Measurements from ENCODE around the gene COQ8A.
"Not testable (repeated sequence)": the region's sequence is repeated elsewhere in the genome, so short reads cannot be mapped to it uniquely, and the experiment has no call there.

Gene COQ8A

GRCh38 chr1:226929260-226930111 lies 10.6 kb upstream of the COQ8A start:
- DNase-seq, result not testable (repeated sequence)

- no peak for DNase-seq
Observed at GRCh38 chr1:226934483-226935237, 5.4 kb upstream of the COQ8A start.

DNA sequence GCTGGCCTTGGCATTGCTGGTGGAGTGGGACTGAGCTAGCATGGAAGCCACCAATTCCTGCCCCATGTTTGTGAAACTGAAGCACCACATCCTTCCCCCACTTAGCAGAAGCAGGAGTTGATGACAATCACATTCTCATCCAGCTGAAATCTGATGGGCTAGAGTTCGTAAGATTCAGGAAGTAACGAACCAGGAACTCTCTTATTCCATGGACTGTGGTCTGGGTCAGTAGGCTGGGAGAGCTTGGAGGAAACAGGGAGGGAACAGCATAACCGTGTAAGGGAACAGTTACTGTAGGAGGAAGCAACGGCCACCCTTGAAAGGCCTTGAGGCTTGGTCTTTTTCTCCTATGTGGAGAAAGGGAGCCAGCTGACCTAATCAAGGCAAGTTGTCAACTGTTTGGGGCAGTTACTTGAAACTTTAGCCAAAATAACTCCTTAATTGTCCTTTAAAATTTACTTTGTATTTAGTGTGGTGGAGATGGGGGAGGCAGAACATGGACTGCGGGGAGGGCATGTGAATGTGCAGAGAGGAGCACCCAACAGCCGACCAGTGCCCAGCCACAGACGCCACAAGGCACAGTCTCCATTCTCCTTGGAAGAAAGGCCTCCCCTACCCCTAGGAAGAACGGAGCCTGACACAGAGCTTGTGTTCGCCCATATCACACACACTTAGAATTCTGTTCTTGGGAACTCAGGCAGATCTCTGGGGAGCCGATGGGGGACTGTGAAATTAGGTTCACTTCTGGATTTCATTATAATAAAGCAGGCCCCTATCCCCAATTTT lies 2.0 kb upstream of the COQ8A start:
- DNase-seq, result no peak

GRCh38 chr1:226938903-226939437 lies 1.1 kb upstream of the COQ8A start:
- no peak for DNase-seq

DNA sequence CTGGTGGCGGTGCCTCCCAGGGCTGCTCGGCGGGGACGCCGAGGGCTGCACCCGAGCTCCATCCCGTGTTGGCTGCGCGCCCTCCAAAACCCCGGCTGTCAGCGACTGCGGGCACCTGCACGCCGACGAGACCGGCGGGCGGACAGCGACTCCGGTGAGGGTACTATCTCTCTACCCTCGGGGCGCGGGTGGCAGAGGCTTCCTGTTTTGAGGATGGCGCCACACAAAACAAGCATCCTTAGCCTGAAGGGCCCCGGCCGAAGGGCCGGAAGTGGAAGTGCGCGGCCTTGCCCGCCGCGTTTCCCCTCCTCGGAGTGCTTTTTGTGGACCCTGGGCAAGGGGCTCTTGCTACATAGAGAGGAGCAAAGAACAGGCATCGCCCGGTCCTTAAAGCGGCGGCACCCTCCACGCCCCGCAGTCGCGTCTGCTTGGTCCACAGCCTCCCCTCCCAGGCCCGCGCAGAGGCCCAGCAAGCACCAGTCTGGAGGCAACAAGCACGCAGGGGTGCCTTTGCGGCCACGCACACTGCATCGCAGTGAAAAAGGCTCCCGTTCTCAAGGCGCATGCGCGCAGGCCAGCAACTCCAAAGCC lies 561 bp upstream of the COQ8A start:
- peak; percentile 39 for DNase-seq

DNA sequence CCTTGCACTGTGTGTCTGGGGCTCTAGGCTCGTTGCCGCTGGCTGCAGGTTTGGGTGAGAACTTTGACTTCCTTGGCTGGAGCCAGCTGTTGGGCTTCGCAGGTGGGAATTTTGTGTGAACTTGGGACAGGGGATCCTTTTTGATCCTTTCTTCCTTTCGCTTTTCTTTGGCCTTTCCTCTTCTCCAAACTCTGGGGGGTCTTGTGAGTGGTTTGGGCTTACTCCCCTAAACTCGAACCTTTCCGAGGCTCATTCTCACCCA lies 643 bp downstream of the COQ8A start:
- no peak for DNase-seq

DNA sequence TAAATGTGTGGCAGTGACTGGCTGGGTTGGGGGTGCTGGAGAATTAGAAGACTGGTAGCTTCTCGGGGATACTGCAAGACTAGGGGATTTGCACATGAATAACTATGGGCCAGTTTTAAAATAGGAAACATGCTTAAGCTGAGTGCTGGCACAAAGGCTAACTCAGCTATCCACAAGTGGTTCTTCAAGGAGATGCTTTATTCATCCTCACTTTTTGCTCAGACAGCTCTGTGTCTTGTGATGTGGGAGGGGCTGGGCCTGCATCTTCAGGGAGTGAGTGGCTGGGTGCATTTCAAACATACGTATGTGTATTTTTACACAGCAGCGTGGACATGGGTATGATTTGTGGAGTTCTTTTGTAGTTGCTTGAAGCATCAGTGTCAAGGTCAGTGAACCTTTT lies 2.3 kb downstream of the COQ8A start:
- no peak for DNase-seq

GRCh38 chr1:226943156-226943555 lies 3.1 kb downstream of the COQ8A start:
- DNase-seq, result no peak

DNA sequence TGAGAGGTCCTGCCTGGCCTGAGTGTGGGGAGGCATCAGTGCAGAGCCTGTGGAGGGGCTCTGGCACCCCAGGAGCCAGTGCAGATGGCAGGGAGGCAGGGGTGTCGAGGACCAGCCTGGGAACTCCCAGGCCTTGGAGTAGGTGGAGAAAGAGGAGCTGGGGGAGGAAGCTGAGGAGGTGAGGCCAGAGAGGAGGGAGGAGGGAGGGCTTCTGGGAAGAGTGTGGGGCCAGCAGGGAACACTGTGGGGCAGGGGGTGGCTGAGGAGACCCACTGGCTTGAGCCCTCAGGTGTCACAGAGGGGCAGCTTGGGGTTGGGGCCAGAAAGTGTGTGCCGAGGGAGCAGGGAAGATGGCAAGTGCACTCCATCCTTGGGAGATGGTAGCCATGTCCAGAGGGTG lies 3.8 kb downstream of the COQ8A start:
- no peak for DNase-seq

GRCh38 chr1:226945106-226945857 lies 5.2 kb downstream of the COQ8A start:
- no peak for DNase-seq

GRCh38 chr1:226945858-226946245 lies 5.8 kb downstream of the COQ8A start:
- DNase-seq, result no peak

DNA sequence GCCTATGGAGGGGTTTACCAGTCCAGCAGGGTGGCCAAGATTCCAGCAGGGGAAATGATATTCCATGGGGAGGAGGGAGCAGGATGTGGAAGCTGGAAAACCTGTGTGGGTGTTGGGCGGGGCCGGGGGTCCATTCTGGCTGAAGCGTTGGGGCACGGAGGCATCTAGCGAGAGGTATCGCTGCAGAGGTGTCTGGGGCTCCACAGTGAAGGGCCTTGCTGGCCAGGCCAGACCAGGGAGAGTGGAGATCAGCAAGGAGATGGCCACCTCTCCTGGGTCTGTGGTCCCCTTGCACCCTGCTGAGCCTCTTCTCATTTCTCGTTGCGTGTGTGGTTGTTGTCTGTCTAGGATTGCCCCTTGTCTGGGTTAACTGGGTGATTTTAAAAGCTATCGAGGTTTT lies 6.2 kb downstream of the COQ8A start:
- no peak for DNase-seq

GRCh38 chr1:226946841-226947240 lies 6.7 kb downstream of the COQ8A start:
- DNase-seq, result no peak

DNA sequence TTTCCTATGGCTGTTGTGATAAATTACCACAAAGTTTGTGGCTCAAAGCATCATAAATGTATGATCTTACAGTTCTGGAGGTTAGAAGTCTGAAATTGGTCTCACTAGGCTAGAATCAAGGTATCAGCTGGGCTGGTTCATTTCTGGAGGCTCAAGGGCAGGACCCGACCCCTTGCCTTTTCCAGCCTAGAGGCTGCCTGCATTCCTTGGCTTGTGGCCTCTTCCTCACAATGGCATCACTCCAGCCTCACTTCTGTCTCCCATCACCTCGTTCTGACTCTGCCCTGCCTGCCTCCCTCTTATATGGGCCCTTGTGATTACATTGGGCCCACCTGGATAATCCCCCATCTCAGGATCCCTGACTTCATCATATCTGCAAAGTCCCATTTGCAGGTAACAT lies 8.0 kb downstream of the COQ8A start:
- no peak for DNase-seq

DNA sequence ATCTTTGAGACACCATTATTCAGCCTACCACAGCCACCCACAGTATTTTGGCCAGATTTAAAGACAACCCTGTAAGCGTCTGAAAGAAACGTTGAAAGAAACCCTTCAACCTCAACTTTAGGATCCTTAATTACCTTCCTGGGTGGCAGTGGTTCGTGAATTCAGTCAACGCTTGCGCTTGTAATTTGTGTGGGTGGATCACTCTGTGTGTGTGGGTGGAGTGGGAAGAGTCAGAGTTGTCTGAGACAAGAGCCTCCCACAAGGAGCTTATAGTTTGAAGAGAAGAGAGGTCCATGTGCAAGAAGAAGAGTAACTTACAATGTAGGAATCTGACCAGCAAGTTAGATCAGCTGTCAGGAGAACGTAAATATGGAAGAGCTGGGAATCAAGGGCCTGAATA lies 8.4 kb downstream of the COQ8A start:
- no peak for DNase-seq

GRCh38 chr1:226948996-226949395 lies 8.9 kb downstream of the COQ8A start:
- no peak for DNase-seq

GRCh38 chr1:226949401-226949800 lies 9.3 kb downstream of the COQ8A start:
- no peak for DNase-seq

GRCh38 chr1:226950316-226950715 lies 10.2 kb downstream of the COQ8A start:
- DNase-seq, result no peak

- DNase-seq, result no peak
Observed at GRCh38 chr1:226950871-226951270, 10.8 kb downstream of the COQ8A start.

GRCh38 chr1:226951286-226952117 lies 11.4 kb downstream of the COQ8A start:
- DNase-seq, result no peak

DNA sequence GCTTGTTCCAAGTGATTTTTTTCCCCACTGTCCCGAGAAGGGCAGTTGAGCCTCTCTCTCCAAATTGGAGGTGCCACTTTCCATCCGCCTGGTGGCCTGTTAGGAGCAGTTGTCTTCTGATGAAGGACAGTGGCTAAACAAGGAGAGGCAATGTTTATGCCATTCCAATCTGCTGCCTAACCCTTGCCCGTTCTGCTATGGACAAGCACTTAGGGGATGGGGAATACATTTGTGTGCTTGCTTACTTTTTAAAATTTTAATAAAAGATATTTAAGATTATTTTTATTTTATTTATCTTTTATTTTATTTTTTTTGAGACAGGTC lies 12.0 kb downstream of the COQ8A start:
- no peak for DNase-seq
